ENCODE data around the gene KLHDC3.

The KLHDC3 gene

GRCh38 chr6:43007126-43007525, 6.9 kb upstream of the KLHDC3 start:
- no peak for TF ChIP-seq CTCF (IDR thresholded peaks at IDR 0.05; ENCODE audit: low read depth, low read length, missing control alignments)
- DNase-seq = no peak
- H3K27me3 ChIP-seq (replicated peaks) = no peaks in the 10 kb centered on the region
- in situ Hi-C loops (cut with HindIII; ENCODE audit: low pct_ligation_motif_present, low sequenced_read_pairs) = no loop called here
- peaks cover 50% of the 10 kb centered on the region for H3K36me3 ChIP-seq (replicated peaks)
- H3K27ac ChIP-seq = no peak overlapping the region
- no peak overlapping the region for H3K4me3 ChIP-seq (ENCODE audit: low read depth, low read length)

- TF ChIP-seq CTCF (IDR thresholded peaks at IDR 0.05; ENCODE audit: low read depth, low read length, missing control alignments) = peak; percentile 72
- Histone ChIP-seq H3K4me3 (ENCODE audit: low read depth, low read length) (no peak overlapping the region), H3K27me3 (replicated peaks) (no peaks in the 10 kb centered on the region), H3K27ac (no peak overlapping the region), H3K36me3 (replicated peaks) (peaks cover 50% of the 10 kb centered on the region)
- in situ Hi-C loops (cut with HindIII; ENCODE audit: low pct_ligation_motif_present, low sequenced_read_pairs) = no loop called here
- peak; percentile 34 for DNase-seq
These were observed 4.9 kb upstream of the KLHDC3 start for GRCh38 chr6:43009124-43009523.

GRCh38 chr6:43011207-43011606, 2.8 kb upstream of the KLHDC3 start:
- Histone ChIP-seq H3K36me3 (replicated peaks) (peaks cover 50% of the 10 kb centered on the region), H3K4me3 (ENCODE audit: low read depth, low read length) (no peak overlapping the region)
- TF ChIP-seq CTCF (IDR thresholded peaks at IDR 0.05; ENCODE audit: low read depth, low read length, missing control alignments) = no peak

GRCh38 chr6:43012364-43012763, 1.7 kb upstream of the KLHDC3 start:
- Histone ChIP-seq H3K27me3 (replicated peaks) (no peaks in the 10 kb centered on the region), H3K27ac (no peak overlapping the region), H3K4me3 (ENCODE audit: low read depth, low read length) (no peak overlapping the region), H3K36me3 (replicated peaks) (peaks cover 45% of the 10 kb centered on the region)
- no peak for TF ChIP-seq CTCF (IDR thresholded peaks at IDR 0.05; ENCODE audit: low read depth, low read length, missing control alignments)
- no peak for DNase-seq
- in situ Hi-C loops (cut with HindIII; ENCODE audit: low pct_ligation_motif_present, low sequenced_read_pairs) = no loop called here

More at GRCh38 chr6:43011207-43011606, 2.8 kb upstream of the KLHDC3 start:
- DNase-seq = no peak
- no peaks in the 10 kb centered on the region for H3K27me3 ChIP-seq (replicated peaks)
- in situ Hi-C loops (cut with HindIII; ENCODE audit: low pct_ligation_motif_present, low sequenced_read_pairs) = no loop called here
- H3K27ac ChIP-seq = no peak overlapping the region

- TF ChIP-seq CTCF (IDR thresholded peaks at IDR 0.05; ENCODE audit: low read depth, low read length, missing control alignments) = no peak
- no peak for DNase-seq
- H3K27me3 ChIP-seq (replicated peaks) = no peaks in the 10 kb centered on the region
- in situ Hi-C loops (cut with HindIII; ENCODE audit: low pct_ligation_motif_present, low sequenced_read_pairs) = no loop called here
- peaks cover 43% of the 10 kb centered on the region for H3K36me3 ChIP-seq (replicated peaks)
- H3K4me3 ChIP-seq (ENCODE audit: low read depth, low read length) = peak overlapping the region; percentile 94
- no peak overlapping the region for H3K27ac ChIP-seq
These were observed 779 bp upstream of the KLHDC3 start for GRCh38 chr6:43013097-43013842.
